Testis (tissue), 2 donors: Measurements from ENCODE around the gene MYO3A.

ENCODE experiments used
- POLR2A ChIP-seq: fragments of 450-650 bp; IDR thresholded peaks from one replicate; pipeline ENCODE4 v1.6.1; 2017; ENCODE audit warnings: antibody characterized with exemption, mild to moderate bottlenecking, moderate library complexity
- TF ChIP-seq, protein P1 (sequence below), 3 experiments: fragments of 450-650 bp in 2 of 3; fragments of 200-600 bp in 1 of 3; sonication (generic) in 1 of 3; IDR thresholded peaks; one replicate each; pipeline ENCODE4 v1.5.1; 2016 to 2019; ENCODE audit warnings: antibody characterized with exemption in 3 of 3, mild to moderate bottlenecking in 2 of 3, moderate library complexity in 1 of 3

DNA sequence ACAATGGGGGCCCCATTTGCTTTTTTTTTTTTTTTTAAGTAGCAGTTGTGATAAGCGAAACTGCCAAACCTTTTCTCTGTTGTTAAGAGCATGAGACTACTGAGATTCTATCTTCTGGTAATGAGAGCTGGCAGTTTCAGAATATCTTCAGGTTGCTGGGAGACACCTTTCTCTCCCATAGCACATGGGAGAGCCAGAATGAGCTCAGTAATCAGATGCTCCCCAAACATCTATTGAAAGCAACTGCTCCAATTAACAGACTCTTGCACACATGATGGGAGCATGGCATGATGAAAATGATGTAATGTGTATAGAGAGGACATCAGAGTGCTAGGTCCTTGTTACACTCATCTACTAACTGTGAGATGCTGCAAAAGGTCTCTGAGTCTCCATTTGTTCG is 18.8 kb downstream of the MYO3A start:
- no peak for TF ChIP-seq POLR2A
- TF ChIP-seq, protein P1, sequence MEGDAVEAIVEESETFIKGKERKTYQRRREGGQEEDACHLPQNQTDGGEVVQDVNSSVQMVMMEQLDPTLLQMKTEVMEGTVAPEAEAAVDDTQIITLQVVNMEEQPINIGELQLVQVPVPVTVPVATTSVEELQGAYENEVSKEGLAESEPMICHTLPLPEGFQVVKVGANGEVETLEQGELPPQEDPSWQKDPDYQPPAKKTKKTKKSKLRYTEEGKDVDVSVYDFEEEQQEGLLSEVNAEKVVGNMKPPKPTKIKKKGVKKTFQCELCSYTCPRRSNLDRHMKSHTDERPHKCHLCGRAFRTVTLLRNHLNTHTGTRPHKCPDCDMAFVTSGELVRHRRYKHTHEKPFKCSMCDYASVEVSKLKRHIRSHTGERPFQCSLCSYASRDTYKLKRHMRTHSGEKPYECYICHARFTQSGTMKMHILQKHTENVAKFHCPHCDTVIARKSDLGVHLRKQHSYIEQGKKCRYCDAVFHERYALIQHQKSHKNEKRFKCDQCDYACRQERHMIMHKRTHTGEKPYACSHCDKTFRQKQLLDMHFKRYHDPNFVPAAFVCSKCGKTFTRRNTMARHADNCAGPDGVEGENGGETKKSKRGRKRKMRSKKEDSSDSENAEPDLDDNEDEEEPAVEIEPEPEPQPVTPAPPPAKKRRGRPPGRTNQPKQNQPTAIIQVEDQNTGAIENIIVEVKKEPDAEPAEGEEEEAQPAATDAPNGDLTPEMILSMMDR (IDR thresholded peaks at IDR 0.05), result no peak
